Measurements from ENCODE around the gene TTC9B.
"Not testable (repeated sequence)": the region's sequence is repeated elsewhere in the genome, so short reads cannot be mapped to it uniquely, and the experiment has no call there.

The TTC9B gene

GRCh38 chr19:40213251-40213829 is 4.8 kb downstream of the TTC9B start:
- no peak for DNase-seq

- no peak for DNase-seq
Measured at GRCh38 chr19:40210889-40211288, 7.3 kb downstream of the TTC9B start.

- DNase-seq = no peak
Measured at GRCh38 chr19:40208602-40209001, 9.6 kb downstream of the TTC9B start.

GRCh38 chr19:40205760-40206159 is 12.4 kb downstream of the TTC9B start:
- no peak for DNase-seq

GRCh38 chr19:40204381-40204780 is 13.8 kb downstream of the TTC9B start:
- no peak for DNase-seq

GRCh38 chr19:40200341-40201099 is 17.7 kb downstream of the TTC9B start:
- no peak for DNase-seq

GRCh38 chr19:40198272-40198990 is 19.8 kb downstream of the TTC9B start:
- DNase-seq = no peak

GRCh38 chr19:40193587-40193849 is 24.7 kb downstream of the TTC9B start:
- peak; percentile 37 for DNase-seq

GRCh38 chr19:40192758-40193586 is 25.2 kb downstream of the TTC9B start:
- peak; percentile 20 for DNase-seq

- DNase-seq = peak; percentile 28
Measured at GRCh38 chr19:40191836-40192646, 26.1 kb downstream of the TTC9B start.

GRCh38 chr19:40190891-40191835 is 27.0 kb downstream of the TTC9B start, which contains the start of gene MAP3K10:
TSS of gene MAP3K10 (plus strand) at chr19:40191426. CDS start at chr19:40192032, 606 bp downstream.
- peak; percentile 81 for DNase-seq

- DNase-seq = no peak
Measured at GRCh38 chr19:40184273-40184672, 33.9 kb downstream of the TTC9B start.

GRCh38 chr19:40178756-40179155 is 39.4 kb downstream of the TTC9B start:
- no peak for DNase-seq

- no peak for DNase-seq
Measured at GRCh38 chr19:40177286-40178070, 40.7 kb downstream of the TTC9B start.

- no peak for DNase-seq
Measured at GRCh38 chr19:40175820-40176219, 42.4 kb downstream of the TTC9B start.

GRCh38 chr19:40174092-40174491 is 44.1 kb downstream of the TTC9B start:
- DNase-seq = no peak

GRCh38 chr19:40171293-40171692 is 46.9 kb downstream of the TTC9B start:
- DNase-seq = not testable (repeated sequence)

- DNase-seq = not testable (repeated sequence)
Measured at GRCh38 chr19:40170303-40170989, 47.7 kb downstream of the TTC9B start.

GRCh38 chr19:40169482-40170302 is 48.5 kb downstream of the TTC9B start:
- DNase-seq = not testable (repeated sequence)

All from fibroblast of skin of right biceps (primary cell).